Measurements from ENCODE around the gene FBLN2.

Gene FBLN2

DNA sequence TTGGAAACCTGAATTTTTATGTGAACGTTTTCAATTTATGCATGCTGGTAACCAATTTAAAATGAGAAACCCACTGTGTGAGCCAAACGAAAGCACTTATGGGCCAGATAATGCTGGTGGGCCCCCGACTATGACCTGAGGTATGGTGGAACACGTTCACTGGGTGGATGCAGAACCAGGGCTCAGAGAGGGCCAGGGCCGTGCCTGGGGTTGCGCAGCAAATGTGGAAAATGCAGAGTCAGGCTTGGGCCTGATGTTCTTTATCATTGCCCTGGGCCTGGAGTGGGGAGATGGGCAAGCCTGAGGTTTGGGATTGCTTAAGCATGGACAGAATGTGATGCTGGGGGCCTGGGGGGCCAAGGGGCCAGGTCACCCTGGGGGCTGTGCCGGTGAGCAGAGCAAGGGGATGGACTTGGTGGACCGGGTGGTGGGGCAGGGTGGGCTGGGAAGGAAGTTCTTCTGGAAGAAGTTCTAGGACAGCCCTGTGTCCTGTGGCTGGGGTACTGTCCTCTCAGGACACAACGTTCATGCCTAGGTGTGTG lies 17.9 kb downstream of the FBLN2 start:
- H3K9ac ChIP-seq (ENCODE audit: low read length): no peak overlapping the region
- DNase-seq: no peak
- H3K4ac ChIP-seq (ENCODE audit: low read depth, low read length): no peak overlapping the region

DNA sequence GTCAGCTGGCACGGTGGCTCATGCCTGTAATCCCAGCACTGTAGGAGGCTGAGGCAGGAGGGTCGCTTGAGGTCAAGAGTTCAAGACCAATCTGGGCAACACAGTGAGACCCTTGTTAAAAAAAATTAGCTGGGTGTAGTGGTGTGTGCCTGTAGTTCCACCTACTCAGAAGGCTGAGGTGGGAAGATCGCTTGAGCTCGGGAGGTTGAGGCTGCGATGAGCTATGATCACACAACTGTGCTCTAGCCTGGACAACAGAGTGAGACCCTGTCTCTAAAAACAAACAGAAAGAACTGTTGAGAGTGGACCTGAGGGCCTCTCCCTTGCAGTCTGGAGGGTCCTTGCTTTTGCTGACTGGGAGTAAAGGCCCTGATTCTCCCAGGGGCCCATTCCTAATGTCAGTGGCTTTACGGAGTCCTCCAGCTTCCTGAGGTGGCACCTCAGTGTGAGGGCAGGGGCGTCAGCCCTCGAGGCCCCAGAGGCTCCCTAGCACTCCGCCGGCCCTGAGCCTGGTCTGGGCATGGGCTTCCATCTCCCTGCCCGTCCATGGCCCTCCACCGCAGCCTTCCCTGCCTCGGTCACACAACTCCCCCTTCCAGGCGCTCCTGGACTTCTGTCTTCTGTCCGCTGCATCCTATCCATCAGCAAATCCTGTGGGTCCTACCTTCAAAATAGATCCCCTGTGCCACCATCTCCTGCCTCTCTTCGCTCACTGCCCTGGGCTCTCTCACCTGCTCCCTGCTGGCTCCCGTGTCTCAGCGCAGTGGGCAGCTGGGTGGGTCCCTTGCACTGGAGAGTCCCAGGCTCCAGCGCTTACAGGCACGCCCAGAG lies 19.0 kb downstream of the FBLN2 start:
- Histone ChIP-seq H3K27ac (ENCODE audit: low read depth, low read length) (no peak overlapping the region), H2AFZ (ENCODE audit: insufficient read depth, low read length, poor library complexity) (no peak overlapping the region), H4K91ac (ENCODE audit: low read depth, low read length) (no peak overlapping the region), H3K79me1 (ENCODE audit: low read length) (no peaks in the 10 kb centered on the region), H3K23ac (ENCODE audit: low read length) (no peak overlapping the region), H4K8ac (ENCODE audit: low read depth, low read length) (no peak overlapping the region), H2AK5ac (ENCODE audit: low read length) (no peak overlapping the region), H3K36me3 (ENCODE audit: control insufficient read depth in 1 of 2, insufficient read depth in 2 of 2, low read length in 2 of 2) (no peaks in the 10 kb centered on the region), H4K12ac (ENCODE audit: low read depth, low read length) (no peak overlapping the region), H3K4me3 (ENCODE audit: low read depth, low read length) (no peak overlapping the region), H2BK5ac (ENCODE audit: low read depth, low read length, poor library complexity) (no peak overlapping the region), H3K4me1 (ENCODE audit: control insufficient read depth in 1 of 2, insufficient read depth in 2 of 2, low read length in 2 of 2) (no peaks in the 10 kb centered on the region), H3K9ac (ENCODE audit: low read length) (no peak overlapping the region), H2BK12ac (ENCODE audit: low read length) (no peak overlapping the region), H3K4me2 (ENCODE audit: low read length) (no peak overlapping the region), H3K18ac (ENCODE audit: low read length) (no peak overlapping the region), H3K27me3 (ENCODE audit: insufficient read depth, low read length) (no peaks in the 10 kb centered on the region), H2BK120ac (ENCODE audit: insufficient read depth, low read length, poor library complexity) (no peak overlapping the region), H3K79me2 (ENCODE audit: control insufficient read depth, insufficient read depth, low read length, poor library complexity) (no peaks in the 10 kb centered on the region), H3K9me3 (ENCODE audit: insufficient read depth, low read depth, low read length) (peaks cover 1% of the 10 kb centered on the region), H3K14ac (ENCODE audit: low read length) (no peak overlapping the region), H3K4ac (ENCODE audit: low read depth, low read length) (no peak overlapping the region)
- WGBS (ENCODE audit: extremely low coverage, insufficient coverage, insufficient read length): no CpG with 5 or more reads among the region's 20 CpGs
- no peak for DNase-seq

More for the DNA sequence above, 17.9 kb downstream of the FBLN2 start:
- H3K4me2 ChIP-seq (ENCODE audit: low read length): no peak overlapping the region
- no peaks in the 10 kb centered on the region for H3K4me1 ChIP-seq (ENCODE audit: control insufficient read depth in 1 of 2, insufficient read depth in 2 of 2, low read length in 2 of 2)
- no peak overlapping the region for H3K27ac ChIP-seq (ENCODE audit: low read depth, low read length)
- H3K18ac ChIP-seq (ENCODE audit: low read length): no peak overlapping the region
- no peak overlapping the region for H3K14ac ChIP-seq (ENCODE audit: low read length)
- H3K36me3 ChIP-seq (ENCODE audit: control insufficient read depth in 1 of 2, insufficient read depth in 2 of 2, low read length in 2 of 2): no peaks in the 10 kb centered on the region
- WGBS (ENCODE audit: extremely low coverage, insufficient coverage, insufficient read length): no CpG with 5 or more reads among the region's 9 CpGs
- no peaks in the 10 kb centered on the region for H3K79me1 ChIP-seq (ENCODE audit: low read length)
- no peak overlapping the region for H4K8ac ChIP-seq (ENCODE audit: low read depth, low read length)
- H2BK5ac ChIP-seq (ENCODE audit: low read depth, low read length, poor library complexity): no peak overlapping the region
- H3K9me3 ChIP-seq (ENCODE audit: insufficient read depth, low read depth, low read length): peaks cover 1% of the 10 kb centered on the region
- no peak overlapping the region for H2AFZ ChIP-seq (ENCODE audit: insufficient read depth, low read length, poor library complexity)
- H2AK5ac ChIP-seq (ENCODE audit: low read length): no peak overlapping the region
- no peak overlapping the region for H3K23ac ChIP-seq (ENCODE audit: low read length)
- H3K4me3 ChIP-seq (ENCODE audit: low read depth, low read length): no peak overlapping the region
- no peaks in the 10 kb centered on the region for H3K79me2 ChIP-seq (ENCODE audit: control insufficient read depth, insufficient read depth, low read length, poor library complexity)
- no peak overlapping the region for H2BK12ac ChIP-seq (ENCODE audit: low read length)
- H2BK120ac ChIP-seq (ENCODE audit: insufficient read depth, low read length, poor library complexity): no peak overlapping the region
- H4K12ac ChIP-seq (ENCODE audit: low read depth, low read length): no peak overlapping the region
- no peaks in the 10 kb centered on the region for H3K27me3 ChIP-seq (ENCODE audit: insufficient read depth, low read length)
- H4K91ac ChIP-seq (ENCODE audit: low read depth, low read length): no peak overlapping the region

GRCh38 chr3:13568515-13569028 lies 19.6 kb downstream of the FBLN2 start:
- Histone ChIP-seq H3K23ac (ENCODE audit: low read length) (no peak overlapping the region), H2BK5ac (ENCODE audit: low read depth, low read length, poor library complexity) (no peak overlapping the region), H4K91ac (ENCODE audit: low read depth, low read length) (no peak overlapping the region), H3K27me3 (ENCODE audit: insufficient read depth, low read length) (no peaks in the 10 kb centered on the region), H3K4ac (ENCODE audit: low read depth, low read length) (no peak overlapping the region), H2AK5ac (ENCODE audit: low read length) (no peak overlapping the region), H3K27ac (ENCODE audit: low read depth, low read length) (no peak overlapping the region), H4K12ac (ENCODE audit: low read depth, low read length) (no peak overlapping the region), H3K79me2 (ENCODE audit: control insufficient read depth, insufficient read depth, low read length, poor library complexity) (no peaks in the 10 kb centered on the region), H3K9ac (ENCODE audit: low read length) (no peak overlapping the region), H3K4me2 (ENCODE audit: low read length) (no peak overlapping the region), H2AFZ (ENCODE audit: insufficient read depth, low read length, poor library complexity) (no peak overlapping the region), H3K18ac (ENCODE audit: low read length) (no peak overlapping the region), H3K9me3 (ENCODE audit: insufficient read depth, low read depth, low read length) (peaks cover 1% of the 10 kb centered on the region), H3K4me3 (ENCODE audit: low read depth, low read length) (no peak overlapping the region), H4K8ac (ENCODE audit: low read depth, low read length) (no peak overlapping the region), H3K14ac (ENCODE audit: low read length) (no peak overlapping the region), H2BK12ac (ENCODE audit: low read length) (no peak overlapping the region), H3K4me1 (ENCODE audit: control insufficient read depth in 1 of 2, insufficient read depth in 2 of 2, low read length in 2 of 2) (no peaks in the 10 kb centered on the region), H3K79me1 (ENCODE audit: low read length) (no peaks in the 10 kb centered on the region), H2BK120ac (ENCODE audit: insufficient read depth, low read length, poor library complexity) (no peak overlapping the region), H3K36me3 (ENCODE audit: control insufficient read depth in 1 of 2, insufficient read depth in 2 of 2, low read length in 2 of 2) (no peaks in the 10 kb centered on the region)
- no peak for DNase-seq
- no CpG with 5 or more reads among the region's 15 CpGs for WGBS (ENCODE audit: extremely low coverage, insufficient coverage, insufficient read length)

DNA sequence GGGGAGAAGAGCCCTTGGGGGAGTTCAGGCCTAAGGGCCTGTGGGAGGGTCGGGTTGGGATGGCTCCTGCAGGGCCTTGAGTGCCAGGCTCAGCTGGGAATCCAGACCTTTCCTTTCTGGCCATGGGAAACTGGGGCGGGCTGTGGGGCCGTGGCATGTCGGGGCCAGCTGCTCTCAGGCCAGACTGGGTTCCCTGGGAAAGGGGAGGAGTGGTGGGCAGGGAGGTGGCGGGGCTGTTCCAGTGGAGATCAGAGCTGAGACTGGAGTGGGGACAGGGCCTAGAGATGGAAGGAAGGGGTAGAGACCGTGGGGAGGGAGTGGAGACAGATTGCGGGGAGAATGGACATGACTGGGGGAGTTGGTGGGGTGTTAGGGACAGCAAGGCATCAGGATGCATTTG lies 20.3 kb downstream of the FBLN2 start:
- no CpG with 5 or more reads among the region's 7 CpGs for WGBS (ENCODE audit: extremely low coverage, insufficient coverage, insufficient read length)
- no peak overlapping the region for H2BK120ac ChIP-seq (ENCODE audit: insufficient read depth, low read length, poor library complexity)
- no peaks in the 10 kb centered on the region for H3K79me1 ChIP-seq (ENCODE audit: low read length)

More for the DNA sequence above, 20.3 kb downstream of the FBLN2 start:
- no peak overlapping the region for H4K12ac ChIP-seq (ENCODE audit: low read depth, low read length)
- peaks cover 1% of the 10 kb centered on the region for H3K9me3 ChIP-seq (ENCODE audit: insufficient read depth, low read depth, low read length)
- H3K4ac ChIP-seq (ENCODE audit: low read depth, low read length): no peak overlapping the region
- no peak overlapping the region for H3K23ac ChIP-seq (ENCODE audit: low read length)
- no peak overlapping the region for H3K4me2 ChIP-seq (ENCODE audit: low read length)
- DNase-seq: no peak
- no peak overlapping the region for H2AK5ac ChIP-seq (ENCODE audit: low read length)
- H3K18ac ChIP-seq (ENCODE audit: low read length): no peak overlapping the region
- H3K9ac ChIP-seq (ENCODE audit: low read length): no peak overlapping the region
- no peak overlapping the region for H4K91ac ChIP-seq (ENCODE audit: low read depth, low read length)
- H2BK12ac ChIP-seq (ENCODE audit: low read length): no peak overlapping the region
- H3K27ac ChIP-seq (ENCODE audit: low read depth, low read length): no peak overlapping the region
- H3K27me3 ChIP-seq (ENCODE audit: insufficient read depth, low read length): no peaks in the 10 kb centered on the region
- H2AFZ ChIP-seq (ENCODE audit: insufficient read depth, low read length, poor library complexity): no peak overlapping the region
- H2BK5ac ChIP-seq (ENCODE audit: low read depth, low read length, poor library complexity): no peak overlapping the region
- no peak overlapping the region for H3K4me3 ChIP-seq (ENCODE audit: low read depth, low read length)
- peaks cover 2 to 4% of the 10 kb centered on the region in 2 experiments for H3K4me1 ChIP-seq (ENCODE audit: control insufficient read depth in 1 of 2, insufficient read depth in 2 of 2, low read length in 2 of 2)
- H3K14ac ChIP-seq (ENCODE audit: low read length): no peak overlapping the region
- H4K8ac ChIP-seq (ENCODE audit: low read depth, low read length): no peak overlapping the region
- H3K36me3 ChIP-seq (ENCODE audit: control insufficient read depth in 1 of 2, insufficient read depth in 2 of 2, low read length in 2 of 2): no peaks in the 10 kb centered on the region
- H3K79me2 ChIP-seq (ENCODE audit: control insufficient read depth, insufficient read depth, low read length, poor library complexity): no peaks in the 10 kb centered on the region
